Loucy (cell line): ENCODE data around the gene RAF1.

Experiments used
- CTCF ChIP-seq: fragments of 200-600 bp; sonication (generic); conservative IDR thresholded peaks from 2 replicates; pipeline ENCODE4 v1.5.1; 2014; ENCODE audit warnings: mild to moderate bottlenecking, antibody characterized with exemption, low read length
- EZH2phosphoT487 ChIP-seq: fragments of 200-600 bp; IDR thresholded peaks from 2 replicates; pipeline ENCODE4 v1.6.1; 2018; ENCODE audit warnings: antibody characterized with exemption, mild to moderate bottlenecking, moderate library complexity, borderline replicate concordance

DNA sequence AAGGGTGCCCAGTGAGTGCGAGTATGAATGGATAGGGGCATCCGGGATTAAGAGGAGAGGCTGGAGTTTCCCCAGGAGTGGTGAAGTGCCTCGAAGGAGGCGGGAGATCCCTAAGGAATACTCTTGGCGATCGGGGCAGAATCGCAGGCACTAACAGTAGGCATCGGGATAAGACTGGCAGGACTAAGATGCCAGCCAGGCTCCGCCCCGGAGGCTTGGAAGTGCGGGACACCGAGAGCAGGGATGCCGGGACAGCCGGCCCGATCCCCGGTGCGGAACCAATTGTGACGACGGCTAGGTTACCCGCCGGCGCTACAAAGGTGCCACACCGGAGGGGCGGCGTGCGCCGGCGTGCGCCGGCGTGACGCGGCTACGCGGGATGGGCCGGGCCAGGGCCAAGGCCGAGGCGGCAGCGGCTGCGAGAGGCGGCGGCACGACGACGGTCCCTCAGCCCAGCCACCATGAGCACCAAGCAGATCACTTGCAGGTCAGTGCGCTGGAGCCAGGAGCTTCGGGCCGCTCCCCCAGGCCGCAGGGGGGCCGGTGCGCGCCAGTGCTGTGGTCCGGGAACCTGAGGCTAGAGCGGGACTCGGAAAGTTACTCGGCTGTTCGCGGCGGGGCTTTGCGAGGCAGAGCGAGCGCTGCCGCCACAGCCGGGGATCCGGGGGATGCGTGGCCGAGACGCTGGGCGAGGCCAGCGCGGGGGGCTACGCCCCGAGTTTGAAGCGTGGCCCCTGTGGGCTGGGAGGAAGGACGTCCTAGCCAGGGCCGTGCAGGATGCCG is 107.0 kb downstream of the RAF1 start, which contains the start of gene MKRN2:
- TF ChIP-seq CTCF (no peak), EZH2phosphoT487 (no peak)
